ENCODE results near the gene GRK5. TPM values are rescaled to one million over a fixed set of nuclear protein-coding genes. Genes with fewer than 3 reads are reported as not detected.

The GRK5 gene
- total and polyA plus RNA-seq, 2 experiments from 2014 or later, result 5.2 to 13.7 TPM

DNA sequence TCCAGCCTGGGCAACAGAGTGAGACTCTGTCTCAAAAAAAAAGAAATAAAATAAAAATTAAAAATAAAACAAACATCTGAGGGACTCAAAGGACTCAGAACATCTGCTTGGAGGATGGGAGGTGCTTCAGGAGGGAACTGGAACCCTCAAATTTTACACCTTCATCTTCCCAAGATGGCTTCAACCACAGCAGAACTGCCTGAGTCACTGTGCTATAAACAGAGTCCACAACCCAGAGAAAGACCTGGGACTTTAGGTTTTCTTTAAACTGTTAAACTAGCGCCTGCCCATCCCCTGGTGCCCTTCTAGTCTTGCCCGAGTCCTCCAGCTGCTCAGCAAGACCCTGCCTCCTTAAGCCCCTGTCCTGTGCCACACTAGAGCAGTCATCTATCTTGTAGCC is 294.3 kb downstream of the GRK5 start:
- in situ Hi-C loops (cut with MboI), result no loop called here
- H3K36me3 ChIP-seq (ENCODE audit: low read depth), result no peaks in the 10 kb centered on the region
- H3K4me1 ChIP-seq (ENCODE audit: insufficient read depth), result no peaks in the 10 kb centered on the region
- no peaks in the 10 kb centered on the region for H3K9me2 ChIP-seq (ENCODE audit: insufficient read depth)
- H3F3A ChIP-seq (ENCODE audit: insufficient read depth), result no peaks in the 10 kb centered on the region
- no peaks in the 10 kb centered on the region for H3K79me2 ChIP-seq (ENCODE audit: insufficient read depth)
- H3K4me3 ChIP-seq, result no peak overlapping the region
- no peak overlapping the region for H3K4me2 ChIP-seq (ENCODE audit: unreplicated experiment)
- whole genome bisulfite sequencing, 2 experiments (ENCODE audit: low coverage in 1 of 2, low lambda C conversion rate in 2 of 2, missing lambda C conversion rate in 2 of 2), result 90 to 100% methylated on average over 2 of the region's 2 CpGs
- H2AFZ ChIP-seq, result no peak overlapping the region
- no peak for DNase-seq
- no peak for TF ChIP-seq EZH2phosphoT487 (IDR thresholded peaks at IDR 0.05; ENCODE audit: insufficient read depth, low read depth)
- no peak for TF ChIP-seq EZH2 (IDR thresholded peaks at IDR 0.05; ENCODE audit: insufficient read depth, poor library complexity, severe bottlenecking)
- H3K27me3 ChIP-seq (replicated peaks; ENCODE audit: insufficient read depth), result no peaks in the 10 kb centered on the region
- H3K9ac ChIP-seq, result no peak overlapping the region
- H3K9me3 ChIP-seq (ENCODE audit: low read depth), result no peaks in the 10 kb centered on the region
- no peaks in the 10 kb centered on the region for H4K20me1 ChIP-seq (ENCODE audit: insufficient read depth)
- H3K27ac ChIP-seq, result no peak overlapping the region

DNA sequence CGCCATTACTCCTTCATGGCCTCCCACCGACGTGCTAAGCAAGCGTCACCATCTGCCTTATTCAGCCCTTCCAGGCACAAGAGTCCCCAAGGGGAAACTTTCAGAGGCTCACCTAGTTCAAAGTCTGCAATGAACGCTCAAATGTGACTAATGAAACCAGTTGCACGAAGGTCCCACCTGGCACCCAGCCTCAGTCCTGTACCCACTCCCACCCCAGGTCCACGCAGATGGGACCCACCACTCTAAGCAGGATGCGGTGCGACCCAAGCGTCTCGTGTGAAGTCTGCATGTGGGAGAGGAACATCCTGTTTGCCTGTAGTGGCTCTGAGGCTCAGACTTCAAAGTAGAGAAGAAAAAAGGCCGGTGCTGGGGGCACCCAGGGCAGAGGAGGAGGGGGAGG is 294.8 kb downstream of the GRK5 start:
- H3K4me1 ChIP-seq (ENCODE audit: insufficient read depth), result no peaks in the 10 kb centered on the region
- H2AFZ ChIP-seq, result no peak overlapping the region
- TF ChIP-seq EZH2phosphoT487 (IDR thresholded peaks at IDR 0.05; ENCODE audit: insufficient read depth, low read depth) (no peak), EZH2 (IDR thresholded peaks at IDR 0.05; ENCODE audit: insufficient read depth, poor library complexity, severe bottlenecking) (no peak)
- H3K27me3 ChIP-seq (replicated peaks; ENCODE audit: insufficient read depth), result no peaks in the 10 kb centered on the region
- no peak overlapping the region for H3K9ac ChIP-seq
- no peaks in the 10 kb centered on the region for H3K9me2 ChIP-seq (ENCODE audit: insufficient read depth)
- H3F3A ChIP-seq (ENCODE audit: insufficient read depth), result no peaks in the 10 kb centered on the region
- in situ Hi-C loops (cut with MboI), result no loop called here
- H3K79me2 ChIP-seq (ENCODE audit: insufficient read depth), result no peaks in the 10 kb centered on the region
- no peaks in the 10 kb centered on the region for H3K36me3 ChIP-seq (ENCODE audit: low read depth)
- H4K20me1 ChIP-seq (ENCODE audit: insufficient read depth), result no peaks in the 10 kb centered on the region
- H3K9me3 ChIP-seq (ENCODE audit: low read depth), result no peaks in the 10 kb centered on the region
- no peak overlapping the region for H3K4me2 ChIP-seq (ENCODE audit: unreplicated experiment)
- no peak overlapping the region for H3K4me3 ChIP-seq
- 92 to 93% methylated on average over 12 of the region's 12 CpGs for WGBS, 2 experiments (ENCODE audit: low coverage in 1 of 2, low lambda C conversion rate in 2 of 2, missing lambda C conversion rate in 2 of 2)
- no peak overlapping the region for H3K27ac ChIP-seq
- no peak for DNase-seq

DNA sequence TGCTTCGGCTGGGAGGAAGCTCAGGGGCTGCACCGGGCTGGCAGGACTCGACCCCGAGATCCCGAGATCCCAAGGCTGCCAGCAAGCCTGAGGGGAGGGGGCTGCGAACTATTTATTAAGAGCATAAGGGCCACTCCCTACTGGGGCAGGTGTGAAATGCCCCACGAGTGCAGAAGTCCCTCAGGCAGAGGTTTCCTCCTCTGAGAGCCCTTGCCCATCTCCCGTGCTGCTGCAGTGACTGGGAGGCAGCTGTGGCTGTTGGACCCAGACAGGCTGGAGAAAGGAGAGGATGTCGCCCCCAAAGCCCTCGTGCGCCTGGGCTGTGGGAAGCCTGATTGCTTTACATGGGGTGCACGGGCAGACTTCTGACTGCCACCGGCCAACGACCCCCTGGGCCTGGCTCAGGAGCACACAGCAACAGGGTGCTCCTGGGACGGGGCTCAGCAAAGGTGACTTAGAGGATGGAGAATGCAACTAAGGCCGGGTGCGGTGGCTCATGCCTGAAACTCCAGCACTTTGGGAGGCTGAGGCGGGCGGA is 295.3 kb downstream of the GRK5 start:
- WGBS, 2 experiments (ENCODE audit: low coverage in 1 of 2, low lambda C conversion rate in 2 of 2, missing lambda C conversion rate in 2 of 2), result 88 to 92% methylated on average over 17 to 19 of the region's 19 CpGs
- TF ChIP-seq EZH2 (IDR thresholded peaks at IDR 0.05; ENCODE audit: insufficient read depth, poor library complexity, severe bottlenecking) (no peak), EZH2phosphoT487 (IDR thresholded peaks at IDR 0.05; ENCODE audit: insufficient read depth, low read depth) (no peak)
- no peak overlapping the region for H3K4me2 ChIP-seq (ENCODE audit: unreplicated experiment)
- H3K79me2 ChIP-seq (ENCODE audit: insufficient read depth), result no peaks in the 10 kb centered on the region
- H3K9ac ChIP-seq, result no peak overlapping the region
- no peaks in the 10 kb centered on the region for H3K9me2 ChIP-seq (ENCODE audit: insufficient read depth)
- H4K20me1 ChIP-seq (ENCODE audit: insufficient read depth), result no peaks in the 10 kb centered on the region
- H3K36me3 ChIP-seq (ENCODE audit: low read depth), result no peaks in the 10 kb centered on the region
- no peaks in the 10 kb centered on the region for H3K4me1 ChIP-seq (ENCODE audit: insufficient read depth)
- H3K9me3 ChIP-seq (ENCODE audit: low read depth), result no peaks in the 10 kb centered on the region
- H3F3A ChIP-seq (ENCODE audit: insufficient read depth), result no peaks in the 10 kb centered on the region
- DNase-seq, result no peak
- H3K27ac ChIP-seq, result no peak overlapping the region
- no peak overlapping the region for H2AFZ ChIP-seq
- in situ Hi-C loops (cut with MboI), result no loop called here
- H3K27me3 ChIP-seq (replicated peaks; ENCODE audit: insufficient read depth), result no peaks in the 10 kb centered on the region
- H3K4me3 ChIP-seq, result no peak overlapping the region

DNA sequence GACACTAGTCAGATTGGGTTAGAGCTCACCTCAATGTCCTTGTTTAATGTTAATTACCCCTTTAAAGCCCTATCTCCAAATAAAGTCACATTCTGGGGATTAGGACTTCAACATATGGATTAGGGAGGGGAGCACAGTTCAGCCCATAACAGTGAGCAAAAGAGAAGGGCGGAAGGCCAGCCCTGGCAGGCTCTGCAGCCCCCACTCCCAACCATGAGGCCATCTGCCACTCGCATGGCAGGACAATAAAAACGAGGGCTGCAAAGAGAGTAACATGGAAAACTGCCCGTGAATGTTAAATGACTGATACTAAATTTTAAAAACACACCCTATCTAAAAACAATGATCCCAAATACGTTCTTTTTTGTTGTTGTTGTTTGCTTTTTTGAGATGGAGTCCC is 296.4 kb downstream of the GRK5 start:
- no peak overlapping the region for H2AFZ ChIP-seq
- no peaks in the 10 kb centered on the region for H3K27me3 ChIP-seq (replicated peaks; ENCODE audit: insufficient read depth)
- no peaks in the 10 kb centered on the region for H3K36me3 ChIP-seq (ENCODE audit: low read depth)
- H3K4me3 ChIP-seq, result no peak overlapping the region
- TF ChIP-seq EZH2 (IDR thresholded peaks at IDR 0.05; ENCODE audit: insufficient read depth, poor library complexity, severe bottlenecking) (no peak), EZH2phosphoT487 (IDR thresholded peaks at IDR 0.05; ENCODE audit: insufficient read depth, low read depth) (no peak)
- H3K4me2 ChIP-seq (ENCODE audit: unreplicated experiment), result no peak overlapping the region
- no peaks in the 10 kb centered on the region for H3K9me3 ChIP-seq (ENCODE audit: low read depth)
- no peaks in the 10 kb centered on the region for H4K20me1 ChIP-seq (ENCODE audit: insufficient read depth)
- no peak for DNase-seq
- no peak overlapping the region for H3K27ac ChIP-seq
- no peak overlapping the region for H3K9ac ChIP-seq
- in situ Hi-C loops (cut with MboI), result no loop called here
- H3K9me2 ChIP-seq (ENCODE audit: insufficient read depth), result no peaks in the 10 kb centered on the region
- no peaks in the 10 kb centered on the region for H3K4me1 ChIP-seq (ENCODE audit: insufficient read depth)
- WGBS, 2 experiments (ENCODE audit: low coverage in 1 of 2, low lambda C conversion rate in 2 of 2, missing lambda C conversion rate in 2 of 2), result 63 to 69% methylated on average over 5 of the region's 5 CpGs
- H3K79me2 ChIP-seq (ENCODE audit: insufficient read depth), result no peaks in the 10 kb centered on the region
- H3F3A ChIP-seq (ENCODE audit: insufficient read depth), result no peaks in the 10 kb centered on the region

DNA sequence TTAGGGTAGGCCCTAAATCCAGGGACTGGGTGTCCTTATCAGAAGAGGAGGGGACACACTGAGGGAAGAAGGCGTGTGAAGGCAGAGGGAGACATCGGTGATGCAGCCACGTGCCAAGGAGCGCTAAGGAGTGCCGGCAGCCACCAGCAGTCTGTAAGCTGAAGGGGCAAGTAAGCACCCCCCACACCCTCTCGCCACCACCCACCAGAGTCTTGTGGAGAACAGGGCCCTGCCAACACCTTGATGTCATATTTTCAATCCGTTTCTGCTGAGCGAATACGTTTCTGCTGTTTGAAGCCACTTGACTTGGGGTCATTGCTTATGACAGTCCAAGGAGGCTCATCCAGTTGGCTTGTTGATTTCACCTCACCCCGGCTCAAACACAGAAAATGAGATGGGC is 297.3 kb downstream of the GRK5 start:
- H3K9me2 ChIP-seq (ENCODE audit: insufficient read depth), result no peaks in the 10 kb centered on the region
- H3K27ac ChIP-seq, result no peak overlapping the region
- H3K9me3 ChIP-seq (ENCODE audit: low read depth), result no peaks in the 10 kb centered on the region
- no peaks in the 10 kb centered on the region for H3K79me2 ChIP-seq (ENCODE audit: insufficient read depth)
- no peak overlapping the region for H3K4me3 ChIP-seq
- H2AFZ ChIP-seq, result no peak overlapping the region
- in situ Hi-C loops (cut with MboI), result no loop called here
- no peak for DNase-seq
- H3K9ac ChIP-seq, result no peak overlapping the region
- no peaks in the 10 kb centered on the region for H3K36me3 ChIP-seq (ENCODE audit: low read depth)
- H4K20me1 ChIP-seq (ENCODE audit: insufficient read depth), result no peaks in the 10 kb centered on the region
- H3K27me3 ChIP-seq (replicated peaks; ENCODE audit: insufficient read depth), result no peaks in the 10 kb centered on the region
- TF ChIP-seq EZH2phosphoT487 (IDR thresholded peaks at IDR 0.05; ENCODE audit: insufficient read depth, low read depth) (no peak), EZH2 (IDR thresholded peaks at IDR 0.05; ENCODE audit: insufficient read depth, poor library complexity, severe bottlenecking) (no peak)
- no peaks in the 10 kb centered on the region for H3K4me1 ChIP-seq (ENCODE audit: insufficient read depth)
- H3F3A ChIP-seq (ENCODE audit: insufficient read depth), result no peaks in the 10 kb centered on the region
- no peak overlapping the region for H3K4me2 ChIP-seq (ENCODE audit: unreplicated experiment)
- WGBS, 2 experiments (ENCODE audit: low coverage in 1 of 2, low lambda C conversion rate in 2 of 2, missing lambda C conversion rate in 2 of 2), result 83 to 85% methylated on average over 10 of the region's 10 CpGs
